ENCODE results near the gene EHD1.

Gene EHD1

DNA sequence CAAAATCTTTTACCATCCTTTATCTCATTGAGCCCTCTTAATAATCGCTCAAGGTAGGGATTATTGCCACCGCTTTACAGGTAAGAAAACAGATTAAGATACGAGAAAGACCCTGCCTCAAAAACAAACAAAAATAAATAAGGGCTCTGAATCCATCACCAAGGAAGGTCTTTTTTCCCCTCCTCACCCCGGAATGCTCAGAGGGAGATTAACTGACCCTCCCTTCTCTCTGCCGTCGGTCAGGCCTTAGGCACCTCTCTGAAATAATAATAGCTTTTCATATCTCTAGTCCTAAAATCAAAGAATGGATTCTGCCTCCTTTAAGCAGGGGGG is 39.2 kb upstream of the EHD1 start:
- peak overlapping the region; percentile 85 for H3K4me3 ChIP-seq (ENCODE audit: low read depth, low read length)
- no peaks in the 10 kb centered on the region for H3K27me3 ChIP-seq (ENCODE audit: insufficient read depth, low read length)
- peak overlapping the region; percentile 35; the same call in 1 of the 2 replicates for H3K27ac ChIP-seq (ENCODE audit: low read depth, low read length)
- H3K79me2 ChIP-seq (ENCODE audit: control insufficient read depth, insufficient read depth, low read length, unreplicated experiment): peaks cover 10% of the 10 kb centered on the region
- no peaks in the 10 kb centered on the region for H3K36me3 ChIP-seq (ENCODE audit: insufficient read depth, low read length)
- H2AFZ ChIP-seq (ENCODE audit: low read length, unreplicated experiment): peak overlapping the region; percentile 97
- no peaks in the 10 kb centered on the region for H3K4me1 ChIP-seq (ENCODE audit: control insufficient read depth, insufficient read depth, low read length, unreplicated experiment)

DNA sequence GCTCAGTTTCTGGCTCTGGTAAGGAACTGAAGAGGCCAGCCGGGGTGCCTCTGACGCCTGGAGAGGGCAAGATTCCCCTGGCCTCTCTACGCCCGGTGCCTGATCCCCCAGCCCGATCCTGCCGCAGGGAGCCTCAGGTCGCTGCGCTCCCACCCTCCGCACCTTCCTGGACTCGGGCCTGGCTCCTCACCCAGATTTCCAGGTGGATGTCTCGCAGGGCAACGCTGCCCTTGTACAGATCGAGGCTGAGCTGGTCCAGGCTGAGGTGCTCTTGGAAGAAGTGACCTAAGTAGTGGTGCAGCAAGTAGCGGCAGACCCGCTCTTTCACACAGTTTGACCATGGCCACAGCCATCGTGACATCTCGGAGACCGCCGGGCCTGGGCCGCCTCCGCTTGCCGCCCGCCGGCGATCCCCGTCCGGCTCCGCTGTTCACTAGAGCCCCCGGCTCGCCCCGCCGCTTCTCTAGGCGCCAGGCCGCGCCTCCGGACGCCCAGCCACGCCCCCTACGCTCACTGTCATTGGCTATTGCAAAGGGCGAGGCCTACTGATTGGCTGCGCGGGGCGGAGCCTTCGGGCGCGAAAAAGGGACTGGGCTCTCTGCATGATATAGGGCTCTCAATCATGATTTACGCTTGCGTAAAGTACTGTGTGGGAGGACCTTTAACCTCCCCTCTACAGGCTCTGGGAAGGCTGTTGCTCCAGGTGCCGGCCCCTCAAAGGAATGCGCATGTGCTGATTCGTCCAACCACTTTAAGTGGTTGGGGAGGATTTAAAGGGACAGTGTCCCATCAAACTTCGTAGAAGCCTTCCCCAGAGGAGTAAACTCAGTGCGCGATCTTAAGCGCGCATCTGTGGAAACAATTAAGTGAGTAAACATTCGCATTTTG is 38.6 kb upstream of the EHD1 start, which contains the start of gene ATG2A:
Gene ATG2A, minus strand, starts transcription at position 435 of the 888 bp plus-strand sequence. Its CDS starts 74 bp downstream, at position 361.
- Histone ChIP-seq H3K36me3 (ENCODE audit: insufficient read depth, low read length) (no peaks in the 10 kb centered on the region), H3K4me1 (ENCODE audit: control insufficient read depth, insufficient read depth, low read length, unreplicated experiment) (no peaks in the 10 kb centered on the region), H3K27ac (ENCODE audit: low read depth, low read length) (peak within 1 kb of the TSS; percentile 46)

DNA sequence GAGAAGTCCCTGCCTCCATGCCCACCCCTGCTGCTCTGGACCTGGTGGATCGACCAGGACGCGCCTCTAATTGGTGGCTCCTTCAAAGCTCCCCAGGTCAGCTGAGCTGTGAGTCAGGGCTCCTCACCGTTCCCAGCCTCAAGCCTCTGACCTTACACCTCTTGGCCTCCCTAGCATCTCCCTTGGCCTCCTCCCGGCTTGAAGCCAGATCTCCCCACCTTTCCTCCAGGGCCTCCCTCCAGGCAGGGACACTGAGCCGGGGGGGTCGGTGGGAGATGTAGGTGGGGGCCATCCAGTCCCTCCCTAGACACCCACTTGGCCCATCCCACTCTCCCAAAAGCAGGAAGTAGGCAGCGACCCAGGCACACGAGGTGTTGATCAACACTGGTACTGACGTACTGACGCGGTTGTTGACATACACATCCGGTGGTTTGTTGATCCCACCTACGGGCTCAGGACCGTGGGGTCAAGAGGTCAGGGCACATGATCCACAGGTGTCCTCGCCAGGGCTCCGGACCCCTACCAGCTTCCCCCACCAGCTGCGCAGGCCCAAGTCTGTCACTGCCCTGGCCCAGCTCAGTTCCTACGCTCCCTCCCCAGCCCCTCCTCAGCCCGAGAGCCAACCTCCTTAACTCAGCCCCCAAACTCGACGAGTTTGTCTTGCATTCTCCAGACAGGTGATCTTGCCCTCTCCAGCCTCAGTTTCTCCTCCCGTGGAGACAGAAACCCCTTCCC is 37.8 kb upstream of the EHD1 start:
- Histone ChIP-seq H2AFZ (ENCODE audit: low read length, unreplicated experiment) (no peak overlapping the region), H3K4me1 (ENCODE audit: control insufficient read depth, insufficient read depth, low read length, unreplicated experiment) (no peaks in the 10 kb centered on the region)

More for the DNA sequence above, 38.6 kb upstream of the EHD1 start, which contains the start of gene ATG2A:
- Histone ChIP-seq H3K79me2 (ENCODE audit: control insufficient read depth, insufficient read depth, low read length, unreplicated experiment) (peaks cover 10% of the 10 kb centered on the region), H3K27me3 (ENCODE audit: insufficient read depth, low read length) (no peaks in the 10 kb centered on the region), H2AFZ (ENCODE audit: low read length, unreplicated experiment) (peak within 1 kb of the TSS; percentile 97), H3K4me3 (ENCODE audit: low read depth, low read length) (peak within 1 kb of the TSS; percentile 85)

DNA sequence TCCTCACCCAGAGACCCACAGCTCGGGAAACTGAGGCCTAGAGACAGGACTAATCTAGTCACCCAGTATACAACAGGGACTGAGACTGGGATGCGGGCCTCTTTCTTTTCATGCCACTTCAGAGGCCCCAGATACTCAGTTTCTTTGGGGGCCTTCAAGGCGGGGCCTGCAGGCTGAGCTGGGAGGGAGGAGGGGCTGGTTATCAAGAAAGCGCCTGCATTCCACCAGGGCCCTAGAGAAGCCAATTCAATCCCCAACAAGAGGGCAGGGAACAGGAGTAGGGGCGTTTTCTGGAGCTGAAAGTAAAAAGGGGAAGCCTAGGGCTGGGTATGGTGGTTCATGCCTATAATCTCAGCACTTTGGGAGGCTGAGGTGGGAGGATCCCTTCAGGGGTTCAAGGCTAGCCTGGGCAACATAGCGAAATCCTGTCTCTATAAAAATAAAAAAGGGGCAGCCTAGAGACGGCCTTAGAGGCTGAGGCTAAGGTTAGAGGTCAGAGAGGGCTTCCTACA is 37.0 kb upstream of the EHD1 start:
- no peaks in the 10 kb centered on the region for H3K27me3 ChIP-seq (ENCODE audit: insufficient read depth, low read length)
- peak overlapping the region; percentile 46; the same call in 1 of the 2 replicates for H3K27ac ChIP-seq (ENCODE audit: low read depth, low read length)
- H2AFZ ChIP-seq (ENCODE audit: low read length, unreplicated experiment): no peak overlapping the region
- H3K36me3 ChIP-seq (ENCODE audit: insufficient read depth, low read length): no peaks in the 10 kb centered on the region
- peaks cover 10% of the 10 kb centered on the region for H3K79me2 ChIP-seq (ENCODE audit: control insufficient read depth, insufficient read depth, low read length, unreplicated experiment)
- H3K4me3 ChIP-seq (ENCODE audit: low read depth, low read length): peak overlapping the region; percentile 85
- H3K4me1 ChIP-seq (ENCODE audit: control insufficient read depth, insufficient read depth, low read length, unreplicated experiment): no peaks in the 10 kb centered on the region

More for the DNA sequence above, 37.8 kb upstream of the EHD1 start:
- no peaks in the 10 kb centered on the region for H3K27me3 ChIP-seq (ENCODE audit: insufficient read depth, low read length)
- no peaks in the 10 kb centered on the region for H3K36me3 ChIP-seq (ENCODE audit: insufficient read depth, low read length)
- H3K4me3 ChIP-seq (ENCODE audit: low read depth, low read length): peak overlapping the region; percentile 85
- peaks cover 10% of the 10 kb centered on the region for H3K79me2 ChIP-seq (ENCODE audit: control insufficient read depth, insufficient read depth, low read length, unreplicated experiment)
- H3K27ac ChIP-seq (ENCODE audit: low read depth, low read length): peak overlapping the region; percentile 46; the same call in 1 of the 2 replicates

DNA sequence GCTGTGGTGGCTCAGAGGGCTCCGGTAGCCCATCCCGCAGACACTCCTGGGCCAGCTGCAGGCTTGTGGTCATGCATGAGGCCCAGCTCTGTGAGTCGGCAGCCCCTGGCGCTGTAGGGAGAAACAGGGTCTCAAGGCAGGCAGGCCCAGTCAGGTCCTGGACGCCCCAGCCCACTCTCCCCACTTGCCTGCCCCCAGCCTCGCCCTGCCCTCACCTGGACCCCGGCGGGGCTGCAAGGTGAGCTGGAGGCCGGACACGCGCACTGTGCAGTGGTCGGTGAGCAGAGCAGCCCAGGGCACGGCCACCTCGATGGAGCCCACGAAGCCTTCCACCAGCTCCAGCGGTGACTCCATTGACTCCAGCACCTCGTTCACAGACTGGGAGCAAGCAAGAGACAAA is 35.7 kb upstream of the EHD1 start:
- no peak overlapping the region for H3K4me3 ChIP-seq (ENCODE audit: low read depth, low read length)
- peaks cover 10% of the 10 kb centered on the region for H3K79me2 ChIP-seq (ENCODE audit: control insufficient read depth, insufficient read depth, low read length, unreplicated experiment)
- H3K4me1 ChIP-seq (ENCODE audit: control insufficient read depth, insufficient read depth, low read length, unreplicated experiment): no peaks in the 10 kb centered on the region
- no peak overlapping the region for H3K27ac ChIP-seq (ENCODE audit: low read depth, low read length)
- no peak overlapping the region for H2AFZ ChIP-seq (ENCODE audit: low read length, unreplicated experiment)
- H3K27me3 ChIP-seq (ENCODE audit: insufficient read depth, low read length): no peaks in the 10 kb centered on the region
- no peaks in the 10 kb centered on the region for H3K36me3 ChIP-seq (ENCODE audit: insufficient read depth, low read length)

DNA sequence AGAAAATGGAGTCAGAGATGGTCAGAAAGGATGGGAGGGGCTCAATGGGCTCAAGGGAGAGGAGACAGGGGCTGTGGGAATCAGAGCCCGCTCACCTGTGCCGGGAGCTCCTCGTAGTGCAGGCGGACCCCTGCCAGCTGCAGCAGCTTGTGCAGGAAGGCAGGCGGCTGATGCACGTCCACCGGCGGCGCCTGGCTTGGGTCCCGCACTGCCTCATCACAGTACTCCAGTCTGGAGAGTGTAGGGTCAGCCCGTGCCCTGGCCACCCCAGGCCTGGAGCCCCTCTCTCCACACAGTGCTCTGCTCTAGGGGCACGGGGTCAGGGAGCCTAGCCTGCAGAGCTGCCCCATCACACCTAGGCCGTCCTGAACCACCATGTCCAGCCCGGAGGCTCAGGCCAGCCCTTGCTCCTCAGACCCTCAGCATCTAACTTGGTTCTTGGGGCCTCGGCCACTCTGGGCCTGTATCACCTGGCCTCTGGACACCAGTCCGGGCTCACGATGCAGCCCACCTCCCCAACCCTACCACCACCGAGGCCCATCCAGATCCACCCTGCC is 34.8 kb upstream of the EHD1 start:
- Histone ChIP-seq H3K27ac (ENCODE audit: low read depth, low read length) (no peak overlapping the region), H3K36me3 (ENCODE audit: insufficient read depth, low read length) (no peaks in the 10 kb centered on the region), H3K4me1 (ENCODE audit: control insufficient read depth, insufficient read depth, low read length, unreplicated experiment) (no peaks in the 10 kb centered on the region), H3K4me3 (ENCODE audit: low read depth, low read length) (no peak overlapping the region), H3K27me3 (ENCODE audit: insufficient read depth, low read length) (no peaks in the 10 kb centered on the region), H2AFZ (ENCODE audit: low read length, unreplicated experiment) (no peak overlapping the region), H3K79me2 (ENCODE audit: control insufficient read depth, insufficient read depth, low read length, unreplicated experiment) (peaks cover 10% of the 10 kb centered on the region)

DNA sequence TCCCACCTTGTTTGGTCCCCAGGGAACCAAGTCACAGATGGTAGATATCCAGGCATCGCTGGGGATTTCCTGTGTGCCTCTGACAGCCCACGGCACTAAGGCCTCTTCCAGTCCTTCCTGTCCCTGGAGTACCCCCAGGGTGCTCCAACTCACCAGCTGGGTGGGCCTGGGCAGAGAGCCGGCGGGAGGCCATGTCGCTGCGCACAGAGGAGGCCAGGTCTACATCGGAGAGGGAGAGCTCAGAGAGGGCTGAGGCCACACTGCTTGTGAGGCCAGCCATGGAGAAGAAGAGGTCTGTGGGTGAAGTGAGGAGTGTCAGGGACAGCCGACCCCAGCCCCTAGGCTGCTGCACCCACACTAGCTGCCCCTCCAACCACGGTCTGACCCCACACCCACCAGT is 33.3 kb upstream of the EHD1 start:
- H3K27ac ChIP-seq (ENCODE audit: low read depth, low read length): no peak overlapping the region
- H3K36me3 ChIP-seq (ENCODE audit: insufficient read depth, low read length): no peaks in the 10 kb centered on the region
- H3K4me3 ChIP-seq (ENCODE audit: low read depth, low read length): no peak overlapping the region
- H3K4me1 ChIP-seq (ENCODE audit: control insufficient read depth, insufficient read depth, low read length, unreplicated experiment): no peaks in the 10 kb centered on the region
- peaks cover 9% of the 10 kb centered on the region for H3K79me2 ChIP-seq (ENCODE audit: control insufficient read depth, insufficient read depth, low read length, unreplicated experiment)
- no peaks in the 10 kb centered on the region for H3K27me3 ChIP-seq (ENCODE audit: insufficient read depth, low read length)
- no peak overlapping the region for H2AFZ ChIP-seq (ENCODE audit: low read length, unreplicated experiment)

DNA sequence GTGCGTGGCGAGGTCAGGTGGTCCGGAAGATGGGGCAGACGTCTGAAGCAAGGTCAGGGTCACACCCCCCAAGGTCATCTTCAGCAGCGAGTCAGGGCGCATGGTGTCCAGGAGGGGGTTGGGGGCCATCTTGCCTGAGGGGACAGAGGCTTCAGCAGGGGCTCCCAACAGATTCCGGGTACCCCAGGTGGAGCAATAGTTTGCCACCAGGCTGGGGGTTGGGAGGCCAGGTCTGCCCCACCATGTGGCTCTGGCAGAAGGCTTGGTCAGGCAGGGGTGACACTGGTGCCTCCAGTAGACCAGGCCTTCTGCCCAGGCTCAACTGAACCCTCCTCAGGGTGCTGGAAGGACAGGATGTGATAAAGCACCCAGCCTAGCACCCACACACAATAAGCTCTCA is 32.7 kb upstream of the EHD1 start:
- Histone ChIP-seq H3K4me3 (ENCODE audit: low read depth, low read length) (no peak overlapping the region), H3K36me3 (ENCODE audit: insufficient read depth, low read length) (no peaks in the 10 kb centered on the region)

DNA sequence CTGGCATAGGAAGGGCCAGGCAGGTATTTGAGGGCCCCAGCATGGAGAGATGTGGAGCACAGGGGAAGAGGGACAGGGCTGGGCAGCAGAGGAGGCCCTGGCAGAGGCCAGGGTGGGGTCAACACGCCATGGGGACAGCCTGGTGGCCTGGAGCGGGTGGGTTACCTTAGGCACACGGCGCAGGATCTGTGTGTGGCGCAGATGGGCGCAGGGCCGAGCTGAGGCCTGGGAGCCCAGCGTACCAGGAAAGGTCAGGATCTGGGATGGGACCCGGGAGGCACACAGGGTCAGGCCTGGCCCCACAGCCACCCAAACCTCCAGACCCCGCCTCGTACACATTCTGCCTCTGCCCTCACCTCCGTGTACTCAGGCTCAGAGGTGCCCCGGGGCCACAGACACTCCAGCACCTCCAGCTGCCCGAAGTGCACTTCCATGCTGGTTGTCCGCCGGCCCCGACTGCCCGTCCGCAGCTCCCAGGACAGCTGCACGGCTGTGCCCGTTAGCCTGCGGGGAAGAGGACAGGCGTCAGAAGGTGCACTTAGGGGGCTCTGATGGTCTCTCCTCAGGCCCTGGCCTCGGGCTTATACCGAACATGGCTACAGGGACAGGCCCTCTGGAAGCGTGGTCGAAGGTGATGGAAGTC is 32.2 kb upstream of the EHD1 start:
- no peaks in the 10 kb centered on the region for H3K36me3 ChIP-seq (ENCODE audit: insufficient read depth, low read length)
- no peak overlapping the region for H2AFZ ChIP-seq (ENCODE audit: low read length, unreplicated experiment)
- no peak overlapping the region for H3K27ac ChIP-seq (ENCODE audit: low read depth, low read length)
- no peaks in the 10 kb centered on the region for H3K27me3 ChIP-seq (ENCODE audit: insufficient read depth, low read length)
- H3K4me1 ChIP-seq (ENCODE audit: control insufficient read depth, insufficient read depth, low read length, unreplicated experiment): no peaks in the 10 kb centered on the region
- H3K79me2 ChIP-seq (ENCODE audit: control insufficient read depth, insufficient read depth, low read length, unreplicated experiment): peaks cover 3% of the 10 kb centered on the region
- H3K4me3 ChIP-seq (ENCODE audit: low read depth, low read length): no peak overlapping the region

More for the DNA sequence above, 32.7 kb upstream of the EHD1 start:
- no peak overlapping the region for H3K27ac ChIP-seq (ENCODE audit: low read depth, low read length)
- H3K4me1 ChIP-seq (ENCODE audit: control insufficient read depth, insufficient read depth, low read length, unreplicated experiment): no peaks in the 10 kb centered on the region
- no peak overlapping the region for H2AFZ ChIP-seq (ENCODE audit: low read length, unreplicated experiment)
- no peaks in the 10 kb centered on the region for H3K27me3 ChIP-seq (ENCODE audit: insufficient read depth, low read length)
- peaks cover 4% of the 10 kb centered on the region for H3K79me2 ChIP-seq (ENCODE audit: control insufficient read depth, insufficient read depth, low read length, unreplicated experiment)

All from ACC112 (cell line).